ENCODE results near the gene FHAD1.
A peak's percentile ranks its signal among the peaks of the same experiment; 100 is the strongest.

FHAD1 gene

GRCh38 chr1:15224974-15225373, 22.0 kb upstream of the FHAD1 start:
- Mint-ChIP-seq H3K9me3 (no peaks in the 10 kb centered on the region), H3K36me3 (ENCODE audit: low read depth) (peaks cover 26% of the 10 kb centered on the region), H3K4me3 (no peak overlapping the region), H3K27me3 (no peaks in the 10 kb centered on the region), H3K27ac (peak overlapping the region; percentile 68), H3K4me1 (ENCODE audit: low read depth) (peaks cover 86% of the 10 kb centered on the region)
- intact Hi-C loops (cut with micrococcal nuclease), result loop anchor here (5.0 kb wide), 1 partner anchor 37 kb away; no protein-coding TSS in a partner anchor

GRCh38 chr1:15225461-15225860, 21.6 kb upstream of the FHAD1 start:
- Mint-ChIP-seq H3K36me3 (ENCODE audit: low read depth) (peaks cover 22% of the 10 kb centered on the region), H3K4me1 (ENCODE audit: low read depth) (peaks cover 89% of the 10 kb centered on the region), H3K9me3 (no peaks in the 10 kb centered on the region), H3K27me3 (no peaks in the 10 kb centered on the region), H3K4me3 (no peak overlapping the region), H3K27ac (peak overlapping the region; percentile 68)
- intact Hi-C loops (cut with micrococcal nuclease), result no loop called here

GRCh38 chr1:15226388-15227255, 20.4 kb upstream of the FHAD1 start:
- Mint-ChIP-seq H3K9me3 (no peaks in the 10 kb centered on the region), H3K4me1 (ENCODE audit: low read depth) (peaks cover 90% of the 10 kb centered on the region), H3K27ac (peak overlapping the region; percentile 68), H3K27me3 (no peaks in the 10 kb centered on the region), H3K4me3 (no peak overlapping the region), H3K36me3 (ENCODE audit: low read depth) (peaks cover 10% of the 10 kb centered on the region)
- intact Hi-C loops (cut with micrococcal nuclease), result no loop called here

GRCh38 chr1:15229707-15230131, 17.3 kb upstream of the FHAD1 start:
- Mint-ChIP-seq H3K27me3 (peaks cover 2% of the 10 kb centered on the region), H3K36me3 (ENCODE audit: low read depth) (no peaks in the 10 kb centered on the region), H3K4me3 (no peak overlapping the region), H3K27ac (peak overlapping the region; percentile 30), H3K4me1 (ENCODE audit: low read depth) (peaks cover 74% of the 10 kb centered on the region), H3K9me3 (no peaks in the 10 kb centered on the region)
- intact Hi-C loops (cut with micrococcal nuclease), result no loop called here

GRCh38 chr1:15231714-15232201, 15.3 kb upstream of the FHAD1 start:
- intact Hi-C loops (cut with micrococcal nuclease), result no loop called here
- no peaks in the 10 kb centered on the region for H3K36me3 Mint-ChIP-seq (ENCODE audit: low read depth)
- H3K27ac Mint-ChIP-seq, result peak overlapping the region; percentile 63
- no peaks in the 10 kb centered on the region for H3K9me3 Mint-ChIP-seq
- peaks cover 2% of the 10 kb centered on the region for H3K27me3 Mint-ChIP-seq
- peaks cover 66% of the 10 kb centered on the region for H3K4me1 Mint-ChIP-seq (ENCODE audit: low read depth)
- no peak overlapping the region for H3K4me3 Mint-ChIP-seq

- H3K4me1 Mint-ChIP-seq (ENCODE audit: low read depth), result peaks cover 70% of the 10 kb centered on the region
- H3K27me3 Mint-ChIP-seq, result peaks cover 2% of the 10 kb centered on the region
- no peak overlapping the region for H3K27ac Mint-ChIP-seq
- H3K4me3 Mint-ChIP-seq, result no peak overlapping the region
- H3K36me3 Mint-ChIP-seq (ENCODE audit: low read depth), result no peaks in the 10 kb centered on the region
- H3K9me3 Mint-ChIP-seq, result no peaks in the 10 kb centered on the region
- intact Hi-C loops (cut with micrococcal nuclease), result no loop called here
These were observed 13.3 kb upstream of the FHAD1 start for GRCh38 chr1:15233689-15234088.

- no peak overlapping the region for H3K4me3 Mint-ChIP-seq
- peaks cover 55% of the 10 kb centered on the region for H3K4me1 Mint-ChIP-seq (ENCODE audit: low read depth)
- no peaks in the 10 kb centered on the region for H3K36me3 Mint-ChIP-seq (ENCODE audit: low read depth)
- H3K27ac Mint-ChIP-seq, result no peak overlapping the region
- H3K27me3 Mint-ChIP-seq, result peaks cover 2% of the 10 kb centered on the region
- H3K9me3 Mint-ChIP-seq, result no peaks in the 10 kb centered on the region
- intact Hi-C loops (cut with micrococcal nuclease), result no loop called here
These were observed 10.7 kb upstream of the FHAD1 start for GRCh38 chr1:15236321-15236721.

GRCh38 chr1:15236746-15237145, 10.3 kb upstream of the FHAD1 start:
- H3K27me3 Mint-ChIP-seq, result peaks cover 2% of the 10 kb centered on the region
- no peaks in the 10 kb centered on the region for H3K36me3 Mint-ChIP-seq (ENCODE audit: low read depth)
- intact Hi-C loops (cut with micrococcal nuclease), result no loop called here
- no peaks in the 10 kb centered on the region for H3K9me3 Mint-ChIP-seq
- no peak overlapping the region for H3K27ac Mint-ChIP-seq
- H3K4me3 Mint-ChIP-seq, result no peak overlapping the region
- peaks cover 51% of the 10 kb centered on the region for H3K4me1 Mint-ChIP-seq (ENCODE audit: low read depth)

- intact Hi-C loops (cut with micrococcal nuclease), result no loop called here
- Mint-ChIP-seq H3K27me3 (peaks cover 4% of the 10 kb centered on the region), H3K4me3 (no peak overlapping the region), H3K4me1 (ENCODE audit: low read depth) (peaks cover 45% of the 10 kb centered on the region), H3K27ac (peak overlapping the region; percentile 31), H3K9me3 (no peaks in the 10 kb centered on the region), H3K36me3 (ENCODE audit: low read depth) (no peaks in the 10 kb centered on the region)
These were observed 8.2 kb upstream of the FHAD1 start for GRCh38 chr1:15238789-15239188.

GRCh38 chr1:15242766-15243165, 4.3 kb upstream of the FHAD1 start:
- no peak overlapping the region for H3K27ac Mint-ChIP-seq
- H3K4me3 Mint-ChIP-seq, result no peak overlapping the region
- intact Hi-C loops (cut with micrococcal nuclease), result no loop called here
- peaks cover 31% of the 10 kb centered on the region for H3K9me3 Mint-ChIP-seq
- peaks cover 57% of the 10 kb centered on the region for H3K4me1 Mint-ChIP-seq (ENCODE audit: low read depth)
- peaks cover 9% of the 10 kb centered on the region for H3K27me3 Mint-ChIP-seq
- peaks cover 27% of the 10 kb centered on the region for H3K36me3 Mint-ChIP-seq (ENCODE audit: low read depth)

- H3K4me3 Mint-ChIP-seq, result no peak overlapping the region
- H3K36me3 Mint-ChIP-seq (ENCODE audit: low read depth), result peaks cover 27% of the 10 kb centered on the region
- intact Hi-C loops (cut with micrococcal nuclease), result no loop called here
- peaks cover 56% of the 10 kb centered on the region for H3K4me1 Mint-ChIP-seq (ENCODE audit: low read depth)
- H3K27ac Mint-ChIP-seq, result no peak overlapping the region
- peaks cover 31% of the 10 kb centered on the region for H3K9me3 Mint-ChIP-seq
- H3K27me3 Mint-ChIP-seq, result peaks cover 13% of the 10 kb centered on the region
These were observed 3.6 kb upstream of the FHAD1 start for GRCh38 chr1:15243275-15244043.

GRCh38 chr1:15244813-15245212, 2.2 kb upstream of the FHAD1 start:
- peaks cover 62% of the 10 kb centered on the region for H3K4me1 Mint-ChIP-seq (ENCODE audit: low read depth)
- no peak overlapping the region for H3K4me3 Mint-ChIP-seq
- intact Hi-C loops (cut with micrococcal nuclease), result no loop called here
- H3K27me3 Mint-ChIP-seq, result peaks cover 13% of the 10 kb centered on the region
- H3K36me3 Mint-ChIP-seq (ENCODE audit: low read depth), result peaks cover 27% of the 10 kb centered on the region
- no peak overlapping the region for H3K27ac Mint-ChIP-seq
- peaks cover 31% of the 10 kb centered on the region for H3K9me3 Mint-ChIP-seq

GRCh38 chr1:15245593-15246360, 1.2 kb upstream of the FHAD1 start:
- peaks cover 65% of the 10 kb centered on the region for H3K4me1 Mint-ChIP-seq (ENCODE audit: low read depth)
- H3K27me3 Mint-ChIP-seq, result peaks cover 13% of the 10 kb centered on the region
- peaks cover 27% of the 10 kb centered on the region for H3K36me3 Mint-ChIP-seq (ENCODE audit: low read depth)
- peak overlapping the region; percentile 77 for H3K27ac Mint-ChIP-seq
- H3K4me3 Mint-ChIP-seq, result no peak overlapping the region
- intact Hi-C loops (cut with micrococcal nuclease), result no loop called here
- H3K9me3 Mint-ChIP-seq, result peaks cover 31% of the 10 kb centered on the region

All from dendritic cell treated with granulocyte-macrophage colony-stimulating factor and Interleukin-4, amounts not matched to agents 40 ng/mL and 50 ng/mL, for 4 days (primary cell).